Left cardiac atrium (tissue), 4 donors: ENCODE measurements around the gene GTF3C4. TPM values are rescaled to one million over a fixed set of nuclear protein-coding genes. Genes with fewer than 3 reads are reported as not detected.

ENCODE experiments used
- ATAC-seq, 2 donors: fragments of 200-7000 bp; cut with Tn5 transposase; one replicate each; pipeline ENCODE4 v1.9.1; 2020; ENCODE audit warnings: mild to moderate bottlenecking in 2 of 2, moderate library complexity in 2 of 2
- DNase-seq: peaks from one replicate; pipeline ENCODE4 v3.0.0-alpha.2; 2020
- intact Hi-C, 2 donors: fragments of 100-400 bp; cut with DNase I; formaldehyde crosslinking; loops; one replicate each; pipeline versions ENCODE4 v1.14.1 to v1.15.1; 2022 to 2023
- total RNA-seq, 2 donors: library from RNA; stranded (reverse); fragmentation: NEBNext Ultra II Directional; extraction: Animal tissue kit (Norgen Biotek cat#: 25700); gene quantifications; one replicate each; pipeline ENCODE4 v1.2.1, GENCODE V29; 2021
- donor health status: DM: no; HTN: yes; CAD: no.
- donor health status: DM: no; HTN: yes; CAD: no; lungs with severe emphysema.
- donor health status: DM: yes; HTN: yes; CAD: no.
- donor health status: Dilated cardiomyopathy.

Gene GTF3C4
- total RNA-seq, 2 donors from 2014 or later = 8.1 to 9.2 TPM

GRCh38 chr9:132725306-132725705 is 55.0 kb downstream of the GTF3C4 start:
- intact Hi-C loops = no loop called here
- no peak for ATAC-seq
- DNase-seq = no peak

GRCh38 chr9:132726576-132727130 is 56.4 kb downstream of the GTF3C4 start:
- no peak for DNase-seq
- intact Hi-C loops = no loop called here

GRCh38 chr9:132728071-132728470 is 57.8 kb downstream of the GTF3C4 start:
- intact Hi-C loops = no loop called here
- ATAC-seq (no peak), DNase-seq (no peak)

More at GRCh38 chr9:132726576-132727130, 56.4 kb downstream of the GTF3C4 start:
- ATAC-seq = no peak

GRCh38 chr9:132728497-132728896 is 58.2 kb downstream of the GTF3C4 start:
- DNase-seq (no peak), ATAC-seq (no peak)

GRCh38 chr9:132729235-132729890 is 59.1 kb downstream of the GTF3C4 start:
- DNase-seq (no peak), ATAC-seq (no peak)
- intact Hi-C loops = no loop called here

More at GRCh38 chr9:132728497-132728896, 58.2 kb downstream of the GTF3C4 start:
- intact Hi-C loops = no loop called here

GRCh38 chr9:132730054-132731033 is 60.1 kb downstream of the GTF3C4 start:
- intact Hi-C loops = no loop called here
- DNase-seq (no peak), ATAC-seq (no peak)

GRCh38 chr9:132731230-132731629 is 61.0 kb downstream of the GTF3C4 start:
- intact Hi-C loops = no loop called here
- no peak for ATAC-seq
- DNase-seq = no peak

- DNase-seq (no peak), ATAC-seq (no peak)
- intact Hi-C loops = no loop called here
Measured at GRCh38 chr9:132732326-132733259, 62.3 kb downstream of the GTF3C4 start.

GRCh38 chr9:132733260-132733815 is 63.1 kb downstream of the GTF3C4 start:
- no peak for ATAC-seq
- intact Hi-C loops = no loop called here
- DNase-seq = no peak

- ATAC-seq = no peak
- DNase-seq = no peak
- intact Hi-C loops = no loop called here
Measured at GRCh38 chr9:132739710-132740310, 69.5 kb downstream of the GTF3C4 start.

GRCh38 chr9:132740526-132741309 is 70.5 kb downstream of the GTF3C4 start:
- intact Hi-C loops = no loop called here
- ATAC-seq = no peak
- no peak for DNase-seq

GRCh38 chr9:132742821-132743311 is 72.6 kb downstream of the GTF3C4 start:
- no peak for DNase-seq

GRCh38 chr9:132743931-132744479 is 73.7 kb downstream of the GTF3C4 start:
- ATAC-seq = no peak

More at GRCh38 chr9:132742821-132743311, 72.6 kb downstream of the GTF3C4 start:
- intact Hi-C loops = no loop called here
- ATAC-seq = no peak

More at GRCh38 chr9:132743931-132744479, 73.7 kb downstream of the GTF3C4 start:
- intact Hi-C loops = no loop called here
- no peak for DNase-seq
